ENCODE results near the gene GCN1.
"Not testable (repeated sequence)": the region's sequence is repeated elsewhere in the genome, so short reads cannot be mapped to it uniquely, and the experiment has no call there.

The GCN1 gene

GRCh38 chr12:120211904-120212283, 17.4 kb upstream of the GCN1 start:
- Histone ChIP-seq H3K4me1 (ENCODE audit: control insufficient read depth, insufficient read depth, low read length) (no peaks in the 10 kb centered on the region), H3K27me3 (ENCODE audit: control insufficient read depth, insufficient read depth, low read length) (no peaks in the 10 kb centered on the region), H3K9me3 (ENCODE audit: control insufficient read depth, insufficient read depth, low read length) (no peaks in the 10 kb centered on the region), H3K4me3 (ENCODE audit: low read length) (no peak overlapping the region), H3K36me3 (ENCODE audit: control insufficient read depth, insufficient read depth, low read length) (peaks cover 25% of the 10 kb centered on the region), H3K27ac (ENCODE audit: low read length) (no peak overlapping the region)
- WGBS (ENCODE audit: insufficient coverage, insufficient read length), result no CpG with 5 or more reads among the region's 9 CpGs
- DNase-seq (ENCODE audit: low read depth, low spot score), result no peak

DNA sequence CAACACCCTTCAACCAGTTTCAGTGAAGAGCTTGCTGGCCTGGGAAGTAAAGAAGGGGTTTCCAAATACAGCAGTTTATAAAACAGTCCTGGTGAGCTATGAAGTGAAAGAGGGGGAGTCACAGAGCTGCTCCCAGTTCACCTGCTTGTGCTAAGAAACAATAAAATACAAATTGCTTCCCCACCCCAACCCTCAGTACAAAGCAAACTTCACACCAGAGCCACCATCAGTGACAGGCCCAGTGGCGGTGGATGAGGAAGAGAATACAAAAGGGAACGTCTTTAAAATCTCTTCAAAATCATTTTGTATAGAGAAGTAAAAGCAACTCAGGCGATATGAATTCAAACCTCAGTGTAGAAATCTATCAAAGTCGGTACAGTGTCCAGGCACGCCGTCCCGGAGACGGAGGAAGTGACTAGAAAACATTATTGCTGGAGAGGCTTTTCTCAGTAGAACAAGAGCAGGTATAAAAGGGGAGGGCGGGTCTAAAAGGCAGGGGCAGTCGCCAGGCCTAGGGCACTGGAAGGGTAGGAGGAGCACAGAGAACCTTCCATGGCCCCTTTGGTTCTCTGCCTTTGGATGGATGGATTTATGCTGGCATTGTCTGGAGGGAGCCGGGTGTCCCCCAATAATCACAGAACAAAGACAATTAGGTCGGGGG, 16.9 kb upstream of the GCN1 start:
- no peaks in the 10 kb centered on the region for H3K27me3 ChIP-seq (ENCODE audit: control insufficient read depth, insufficient read depth, low read length)
- DNase-seq (ENCODE audit: low read depth, low spot score), result no peak
- H3K4me3 ChIP-seq (ENCODE audit: low read length), result no peak overlapping the region
- no CpG with 5 or more reads among the region's 12 CpGs for WGBS (ENCODE audit: insufficient coverage, insufficient read length)
- H3K9me3 ChIP-seq (ENCODE audit: control insufficient read depth, insufficient read depth, low read length), result no peaks in the 10 kb centered on the region
- H3K27ac ChIP-seq (ENCODE audit: low read length), result no peak overlapping the region
- peaks cover 25% of the 10 kb centered on the region for H3K36me3 ChIP-seq (ENCODE audit: control insufficient read depth, insufficient read depth, low read length)
- no peaks in the 10 kb centered on the region for H3K4me1 ChIP-seq (ENCODE audit: control insufficient read depth, insufficient read depth, low read length)

- no peak for DNase-seq (ENCODE audit: low read depth, low spot score)
- Histone ChIP-seq H3K9me3 (ENCODE audit: control insufficient read depth, insufficient read depth, low read length) (no peaks in the 10 kb centered on the region), H3K36me3 (ENCODE audit: control insufficient read depth, insufficient read depth, low read length) (peaks cover 23% of the 10 kb centered on the region), H3K4me1 (ENCODE audit: control insufficient read depth, insufficient read depth, low read length) (no peaks in the 10 kb centered on the region), H3K27me3 (ENCODE audit: control insufficient read depth, insufficient read depth, low read length) (no peaks in the 10 kb centered on the region), H3K27ac (ENCODE audit: low read length) (no peak overlapping the region), H3K4me3 (ENCODE audit: low read length) (no peak overlapping the region)
- no CpG with 5 or more reads among the region's 13 CpGs for WGBS (ENCODE audit: insufficient coverage, insufficient read length)
Observed at GRCh38 chr12:120209851-120210250, 15.3 kb upstream of the GCN1 start.

GRCh38 chr12:120207227-120207626, 12.7 kb upstream of the GCN1 start:
- Histone ChIP-seq H3K27ac (ENCODE audit: low read length) (no peak overlapping the region), H3K36me3 (ENCODE audit: control insufficient read depth, insufficient read depth, low read length) (peaks cover 7% of the 10 kb centered on the region), H3K9me3 (ENCODE audit: control insufficient read depth, insufficient read depth, low read length) (no peaks in the 10 kb centered on the region), H3K4me1 (ENCODE audit: control insufficient read depth, insufficient read depth, low read length) (no peaks in the 10 kb centered on the region), H3K27me3 (ENCODE audit: control insufficient read depth, insufficient read depth, low read length) (no peaks in the 10 kb centered on the region), H3K4me3 (ENCODE audit: low read length) (no peak overlapping the region)
- no peak for DNase-seq (ENCODE audit: low read depth, low spot score)
- no CpG with 5 or more reads among the region's 13 CpGs for WGBS (ENCODE audit: insufficient coverage, insufficient read length)

DNA sequence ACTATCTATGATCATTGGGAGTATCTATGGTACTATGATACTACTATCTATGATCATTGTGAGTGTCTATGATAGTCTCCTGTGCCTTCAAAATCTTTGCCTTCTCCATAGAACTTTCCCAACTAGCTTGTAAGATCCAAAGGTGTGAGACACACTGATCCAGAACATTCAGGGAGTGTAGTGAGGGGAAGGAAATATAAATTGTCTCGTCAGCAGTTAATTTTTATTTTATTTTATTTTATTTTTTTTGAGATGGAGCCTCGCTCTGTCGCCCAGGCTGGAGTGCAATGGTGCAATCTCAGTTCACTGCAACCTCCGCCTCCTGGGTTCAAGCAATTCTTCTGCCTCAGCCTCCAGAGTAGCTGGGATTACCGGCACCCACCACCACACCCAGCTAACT, 12.3 kb upstream of the GCN1 start:
- H3K27ac ChIP-seq (ENCODE audit: low read length); DNase-seq (ENCODE audit: low read depth, low spot score); H3K4me1 ChIP-seq (ENCODE audit: control insufficient read depth, insufficient read depth, low read length); H3K36me3 ChIP-seq (ENCODE audit: control insufficient read depth, insufficient read depth, low read length); H3K9me3 ChIP-seq (ENCODE audit: control insufficient read depth, insufficient read depth, low read length); H3K4me3 ChIP-seq (ENCODE audit: low read length); H3K27me3 ChIP-seq (ENCODE audit: control insufficient read depth, insufficient read depth, low read length): not testable (repeated sequence)
- WGBS (ENCODE audit: insufficient coverage, insufficient read length), result no CpG with 5 or more reads among the region's 5 CpGs

DNA sequence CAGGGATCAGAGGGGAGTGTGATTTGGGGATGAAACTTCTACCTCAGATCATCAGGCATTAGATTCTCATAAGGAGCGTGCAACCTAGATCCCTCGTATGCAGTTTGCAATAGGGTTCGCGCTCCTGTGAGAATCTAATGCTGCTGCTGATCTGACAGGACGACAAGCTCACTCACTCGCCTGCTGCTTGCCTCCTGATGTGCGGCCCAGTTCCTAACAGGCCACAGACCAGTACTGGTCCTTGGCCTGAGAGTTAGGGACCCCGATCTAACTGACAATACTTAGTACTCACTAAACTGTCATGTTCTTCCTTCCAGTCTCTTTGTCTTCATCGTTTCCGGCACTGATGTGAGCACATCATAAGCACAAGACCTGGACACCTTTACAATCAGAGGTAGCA, 11.7 kb upstream of the GCN1 start:
- no peak overlapping the region for H3K27ac ChIP-seq (ENCODE audit: low read length)
- peaks cover 3% of the 10 kb centered on the region for H3K36me3 ChIP-seq (ENCODE audit: control insufficient read depth, insufficient read depth, low read length)
- H3K4me3 ChIP-seq (ENCODE audit: low read length), result no peak overlapping the region
- H3K9me3 ChIP-seq (ENCODE audit: control insufficient read depth, insufficient read depth, low read length), result no peaks in the 10 kb centered on the region
- no peaks in the 10 kb centered on the region for H3K27me3 ChIP-seq (ENCODE audit: control insufficient read depth, insufficient read depth, low read length)
- WGBS (ENCODE audit: insufficient coverage, insufficient read length), result no CpG with 5 or more reads among the region's 10 CpGs
- H3K4me1 ChIP-seq (ENCODE audit: control insufficient read depth, insufficient read depth, low read length), result no peaks in the 10 kb centered on the region
- no peak for DNase-seq (ENCODE audit: low read depth, low spot score)

DNA sequence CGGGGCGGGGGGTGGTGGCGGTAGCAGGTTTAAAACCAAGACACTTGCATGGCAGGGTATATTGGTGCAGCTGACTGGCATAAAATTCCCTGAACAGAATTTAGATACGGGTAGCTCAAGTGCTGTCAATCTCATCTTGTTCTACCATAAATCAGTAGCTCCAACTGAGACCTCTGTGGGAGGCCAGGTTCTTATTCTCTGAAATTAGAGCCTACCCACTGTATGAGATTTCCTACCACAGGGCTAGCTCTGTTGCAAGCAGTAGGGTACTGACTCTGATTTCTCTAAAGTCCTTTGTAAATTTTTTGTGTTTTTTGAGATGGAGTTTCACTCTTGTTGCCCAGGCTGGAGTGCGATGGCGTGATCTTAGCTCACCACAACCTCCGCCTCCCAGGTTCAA, 9.7 kb upstream of the GCN1 start:
- H3K27ac ChIP-seq (ENCODE audit: low read length), result no peak overlapping the region
- WGBS (ENCODE audit: insufficient coverage, insufficient read length), result no CpG with 5 or more reads among the region's 7 CpGs
- no peaks in the 10 kb centered on the region for H3K4me1 ChIP-seq (ENCODE audit: control insufficient read depth, insufficient read depth, low read length)
- H3K9me3 ChIP-seq (ENCODE audit: control insufficient read depth, insufficient read depth, low read length), result no peaks in the 10 kb centered on the region
- DNase-seq (ENCODE audit: low read depth, low spot score), result no peak
- H3K27me3 ChIP-seq (ENCODE audit: control insufficient read depth, insufficient read depth, low read length), result no peaks in the 10 kb centered on the region
- H3K36me3 ChIP-seq (ENCODE audit: control insufficient read depth, insufficient read depth, low read length), result peaks cover 6% of the 10 kb centered on the region; the same call in 1 of the 2 replicates
- no peak overlapping the region for H3K4me3 ChIP-seq (ENCODE audit: low read length)

- no CpG with 5 or more reads among the region's 16 CpGs for WGBS (ENCODE audit: insufficient coverage, insufficient read length)
- Histone ChIP-seq H3K4me3 (ENCODE audit: low read length) (peak overlapping the region; percentile 77), H3K4me1 (ENCODE audit: control insufficient read depth, insufficient read depth, low read length) (0 out of 2 replicates have a peak, but pooled peaks cover 1% of the 10 kb centered on the region), H3K36me3 (ENCODE audit: control insufficient read depth, insufficient read depth, low read length) (peaks cover 36% of the 10 kb centered on the region; the same call in 1 of the 2 replicates), H3K9me3 (ENCODE audit: control insufficient read depth, insufficient read depth, low read length) (no peaks in the 10 kb centered on the region), H3K27me3 (ENCODE audit: control insufficient read depth, insufficient read depth, low read length) (no peaks in the 10 kb centered on the region), H3K27ac (ENCODE audit: low read length) (no peak overlapping the region)
- DNase-seq (ENCODE audit: low read depth, low spot score), result no peak
Observed at GRCh38 chr12:120200364-120200800, 5.9 kb upstream of the GCN1 start.

DNA sequence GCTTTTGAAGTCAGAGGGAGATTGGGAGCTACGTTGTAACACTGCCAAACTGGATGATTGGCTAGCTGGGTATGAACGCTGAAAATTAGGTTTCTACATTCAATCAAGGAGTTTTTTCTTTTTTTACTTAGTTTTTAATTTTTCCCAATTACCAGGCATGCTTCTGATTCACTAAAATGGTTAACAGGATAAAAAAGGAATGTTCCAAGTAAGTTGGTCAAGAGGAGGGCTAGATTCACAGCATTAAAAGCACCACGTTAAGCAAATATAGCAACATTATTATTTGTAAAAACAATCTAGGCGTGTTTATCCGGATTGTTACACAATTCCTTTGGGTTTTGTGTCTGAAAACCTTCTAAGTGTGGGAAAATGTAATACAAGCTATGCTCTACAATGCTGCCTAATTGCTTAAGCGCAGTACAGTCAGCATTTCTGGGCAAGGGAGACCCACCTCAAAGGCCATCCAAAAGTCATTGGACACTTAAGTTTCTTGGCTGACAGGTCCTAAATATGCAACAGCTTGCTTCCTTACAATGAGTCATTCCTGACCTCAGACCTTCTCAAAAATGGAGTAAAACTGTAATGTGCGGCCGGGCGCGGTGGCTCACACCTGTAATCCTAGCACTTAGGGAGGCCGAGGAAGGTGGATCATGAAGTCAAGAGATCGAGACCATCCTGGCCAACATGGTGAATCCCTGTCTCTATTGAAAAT, 5.2 kb upstream of the GCN1 start:
- Histone ChIP-seq H3K27me3 (ENCODE audit: control insufficient read depth, insufficient read depth, low read length) (no peaks in the 10 kb centered on the region), H3K4me3 (ENCODE audit: low read length) (peak overlapping the region; percentile 77; the same call in 1 of the 2 replicates), H3K36me3 (ENCODE audit: control insufficient read depth, insufficient read depth, low read length) (peaks cover 36% of the 10 kb centered on the region; the same call in 1 of the 2 replicates), H3K9me3 (ENCODE audit: control insufficient read depth, insufficient read depth, low read length) (no peaks in the 10 kb centered on the region), H3K4me1 (ENCODE audit: control insufficient read depth, insufficient read depth, low read length) (0 out of 2 replicates have a peak, but pooled peaks cover 1% of the 10 kb centered on the region), H3K27ac (ENCODE audit: low read length) (no peak overlapping the region)
- DNase-seq (ENCODE audit: low read depth, low spot score), result no peak
- WGBS (ENCODE audit: insufficient coverage, insufficient read length), result no CpG with 5 or more reads among the region's 12 CpGs

- no peaks in the 10 kb centered on the region for H3K9me3 ChIP-seq (ENCODE audit: control insufficient read depth, insufficient read depth, low read length)
- H3K27me3 ChIP-seq (ENCODE audit: control insufficient read depth, insufficient read depth, low read length), result no peaks in the 10 kb centered on the region
- peaks cover 36% of the 10 kb centered on the region; the same call in 1 of the 2 replicates for H3K36me3 ChIP-seq (ENCODE audit: control insufficient read depth, insufficient read depth, low read length)
- no peak overlapping the region for H3K27ac ChIP-seq (ENCODE audit: low read length)
- no peak for DNase-seq (ENCODE audit: low read depth, low spot score)
- no peak overlapping the region for H3K4me3 ChIP-seq (ENCODE audit: low read length)
- 0 out of 2 replicates have a peak, but pooled peaks cover 1% of the 10 kb centered on the region for H3K4me1 ChIP-seq (ENCODE audit: control insufficient read depth, insufficient read depth, low read length)
- WGBS (ENCODE audit: insufficient coverage, insufficient read length), result no CpG with 5 or more reads among the region's 7 CpGs
Observed at GRCh38 chr12:120199025-120199424, 4.5 kb upstream of the GCN1 start.
